Measurements from ENCODE around the gene VPS33A. TPM values are rescaled to one million over a fixed set of nuclear protein-coding genes. Genes with fewer than 3 reads are reported as not detected.

VPS33A gene
- total RNA-seq, 1 experiment from 2014 or later: 37.6 TPM

- TF ChIP-seq, protein P1, sequence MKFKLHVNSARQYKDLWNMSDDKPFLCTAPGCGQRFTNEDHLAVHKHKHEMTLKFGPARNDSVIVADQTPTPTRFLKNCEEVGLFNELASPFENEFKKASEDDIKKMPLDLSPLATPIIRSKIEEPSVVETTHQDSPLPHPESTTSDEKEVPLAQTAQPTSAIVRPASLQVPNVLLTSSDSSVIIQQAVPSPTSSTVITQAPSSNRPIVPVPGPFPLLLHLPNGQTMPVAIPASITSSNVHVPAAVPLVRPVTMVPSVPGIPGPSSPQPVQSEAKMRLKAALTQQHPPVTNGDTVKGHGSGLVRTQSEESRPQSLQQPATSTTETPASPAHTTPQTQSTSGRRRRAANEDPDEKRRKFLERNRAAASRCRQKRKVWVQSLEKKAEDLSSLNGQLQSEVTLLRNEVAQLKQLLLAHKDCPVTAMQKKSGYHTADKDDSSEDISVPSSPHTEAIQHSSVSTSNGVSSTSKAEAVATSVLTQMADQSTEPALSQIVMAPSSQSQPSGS (CRISPR knock-in tag; IDR thresholded peaks at IDR 0.05; ENCODE audit: borderline replicate concordance, low read depth): no peak
- TF ChIP-seq ZNF396 (CRISPR knock-in tag; IDR thresholded peaks at IDR 0.05; ENCODE audit: borderline replicate concordance) (no peak), FOXP4 (CRISPR knock-in tag; IDR thresholded peaks at IDR 0.05) (0 out of 2 replicates have a peak, but pooled peaks have one; percentile 52), ZNF232 (CRISPR knock-in tag; IDR thresholded peaks at IDR 0.05) (peak; percentile 45; the same call in 1 of the 2 replicates), MYBL2 (CRISPR knock-in tag; IDR thresholded peaks at IDR 0.05) (peak; percentile 76; the same call in 1 of the 2 replicates), SMAD4 (CRISPR knock-in tag; IDR thresholded peaks at IDR 0.05) (no peak), ATF3 (CRISPR knock-in tag; conservative IDR thresholded peaks at IDR 0.05) (no peak), STAT6 (CRISPR knock-in tag; conservative IDR thresholded peaks at IDR 0.05; ENCODE audit: low read depth) (no peak), ZNF219 (CRISPR knock-in tag; IDR thresholded peaks at IDR 0.05; ENCODE audit: borderline replicate concordance) (no peak), ETV6 (CRISPR knock-in tag; IDR thresholded peaks at IDR 0.05) (peak; percentile 85; the same call in 1 of the 2 replicates), ELF4 (CRISPR knock-in tag; IDR thresholded peaks at IDR 0.05; ENCODE audit: low read depth) (no peak), ZNF281 (CRISPR knock-in tag; IDR thresholded peaks at IDR 0.05) (no peak; the same call in 1 of the 2 replicates), USF1 (CRISPR knock-in tag; IDR thresholded peaks at IDR 0.05) (peak; percentile 100), FOXJ3 (CRISPR knock-in tag; IDR thresholded peaks at IDR 0.05; ENCODE audit: borderline replicate concordance) (no peak), ZNF317 (CRISPR knock-in tag; IDR thresholded peaks at IDR 0.05; ENCODE audit: borderline replicate concordance, low read depth) (0 out of 2 replicates have a peak, but pooled peaks have one; percentile 12), TCF7 (CRISPR knock-in tag; IDR thresholded peaks at IDR 0.05; ENCODE audit: low read depth) (no peak), GTF2I (CRISPR knock-in tag; conservative IDR thresholded peaks at IDR 0.05) (no peak), NFATC4 (CRISPR knock-in tag; IDR thresholded peaks at IDR 0.05) (no peak)
- TF ChIP-seq, protein P2, sequence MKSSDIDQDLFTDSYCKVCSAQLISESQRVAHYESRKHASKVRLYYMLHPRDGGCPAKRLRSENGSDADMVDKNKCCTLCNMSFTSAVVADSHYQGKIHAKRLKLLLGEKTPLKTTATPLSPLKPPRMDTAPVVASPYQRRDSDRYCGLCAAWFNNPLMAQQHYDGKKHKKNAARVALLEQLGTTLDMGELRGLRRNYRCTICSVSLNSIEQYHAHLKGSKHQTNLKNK (CRISPR knock-in tag; IDR thresholded peaks at IDR 0.05): no peak
- TF ChIP-seq, protein P3, sequence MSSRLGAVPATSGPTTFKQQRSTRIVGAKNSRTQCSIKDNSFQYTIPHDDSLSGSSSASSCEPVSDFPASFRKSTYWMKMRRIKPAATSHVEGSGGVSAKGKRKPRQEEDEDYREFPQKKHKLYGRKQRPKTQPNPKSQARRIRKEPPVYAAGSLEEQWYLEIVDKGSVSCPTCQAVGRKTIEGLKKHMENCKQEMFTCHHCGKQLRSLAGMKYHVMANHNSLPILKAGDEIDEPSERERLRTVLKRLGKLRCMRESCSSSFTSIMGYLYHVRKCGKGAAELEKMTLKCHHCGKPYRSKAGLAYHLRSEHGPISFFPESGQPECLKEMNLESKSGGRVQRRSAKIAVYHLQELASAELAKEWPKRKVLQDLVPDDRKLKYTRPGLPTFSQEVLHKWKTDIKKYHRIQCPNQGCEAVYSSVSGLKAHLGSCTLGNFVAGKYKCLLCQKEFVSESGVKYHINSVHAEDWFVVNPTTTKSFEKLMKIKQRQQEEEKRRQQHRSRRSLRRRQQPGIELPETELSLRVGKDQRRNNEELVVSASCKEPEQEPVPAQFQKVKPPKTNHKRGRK (CRISPR knock-in tag; IDR thresholded peaks at IDR 0.05; ENCODE audit: borderline replicate concordance): no peak
- TF ChIP-seq, protein P4, sequence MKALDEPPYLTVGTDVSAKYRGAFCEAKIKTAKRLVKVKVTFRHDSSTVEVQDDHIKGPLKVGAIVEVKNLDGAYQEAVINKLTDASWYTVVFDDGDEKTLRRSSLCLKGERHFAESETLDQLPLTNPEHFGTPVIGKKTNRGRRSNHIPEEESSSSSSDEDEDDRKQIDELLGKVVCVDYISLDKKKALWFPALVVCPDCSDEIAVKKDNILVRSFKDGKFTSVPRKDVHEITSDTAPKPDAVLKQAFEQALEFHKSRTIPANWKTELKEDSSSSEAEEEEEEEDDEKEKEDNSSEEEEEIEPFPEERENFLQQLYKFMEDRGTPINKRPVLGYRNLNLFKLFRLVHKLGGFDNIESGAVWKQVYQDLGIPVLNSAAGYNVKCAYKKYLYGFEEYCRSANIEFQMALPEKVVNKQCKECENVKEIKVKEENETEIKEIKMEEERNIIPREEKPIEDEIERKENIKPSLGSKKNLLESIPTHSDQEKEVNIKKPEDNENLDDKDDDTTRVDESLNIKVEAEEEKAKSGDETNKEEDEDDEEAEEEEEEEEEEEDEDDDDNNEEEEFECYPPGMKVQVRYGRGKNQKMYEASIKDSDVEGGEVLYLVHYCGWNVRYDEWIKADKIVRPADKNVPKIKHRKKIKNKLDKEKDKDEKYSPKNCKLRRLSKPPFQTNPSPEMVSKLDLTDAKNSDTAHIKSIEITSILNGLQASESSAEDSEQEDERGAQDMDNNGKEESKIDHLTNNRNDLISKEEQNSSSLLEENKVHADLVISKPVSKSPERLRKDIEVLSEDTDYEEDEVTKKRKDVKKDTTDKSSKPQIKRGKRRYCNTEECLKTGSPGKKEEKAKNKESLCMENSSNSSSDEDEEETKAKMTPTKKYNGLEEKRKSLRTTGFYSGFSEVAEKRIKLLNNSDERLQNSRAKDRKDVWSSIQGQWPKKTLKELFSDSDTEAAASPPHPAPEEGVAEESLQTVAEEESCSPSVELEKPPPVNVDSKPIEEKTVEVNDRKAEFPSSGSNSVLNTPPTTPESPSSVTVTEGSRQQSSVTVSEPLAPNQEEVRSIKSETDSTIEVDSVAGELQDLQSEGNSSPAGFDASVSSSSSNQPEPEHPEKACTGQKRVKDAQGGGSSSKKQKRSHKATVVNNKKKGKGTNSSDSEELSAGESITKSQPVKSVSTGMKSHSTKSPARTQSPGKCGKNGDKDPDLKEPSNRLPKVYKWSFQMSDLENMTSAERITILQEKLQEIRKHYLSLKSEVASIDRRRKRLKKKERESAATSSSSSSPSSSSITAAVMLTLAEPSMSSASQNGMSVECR (CRISPR knock-in tag; IDR thresholded peaks at IDR 0.05; ENCODE audit: borderline replicate concordance): peak; percentile 87; the same call in 1 of the 2 replicates
Measured at GRCh38 chr12:122266230-122266901, at the start of gene VPS33A (continued).
